ENCODE measurements around the gene ALK.

DNA sequence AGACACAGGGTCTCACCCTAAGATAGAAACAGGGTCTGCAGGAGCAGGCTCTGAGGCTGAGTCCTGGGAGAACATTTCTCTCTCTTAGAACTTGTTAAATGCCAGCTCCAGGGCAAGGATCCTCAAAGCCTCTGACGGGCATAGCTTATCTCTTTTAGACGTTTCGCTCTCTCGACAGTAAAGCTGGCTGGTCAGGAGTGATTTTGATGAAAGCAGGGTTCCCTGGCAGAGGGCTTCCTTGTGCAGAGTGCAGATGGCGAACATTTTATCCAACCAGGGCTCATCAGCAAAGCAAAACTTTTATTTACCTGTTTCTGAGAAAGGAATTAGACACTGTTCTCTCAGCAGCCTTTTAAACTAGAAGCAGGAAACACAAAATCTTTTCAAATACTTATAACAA is 350.8 kb downstream of the ALK start:
- TF ChIP-seq, protein P1, sequence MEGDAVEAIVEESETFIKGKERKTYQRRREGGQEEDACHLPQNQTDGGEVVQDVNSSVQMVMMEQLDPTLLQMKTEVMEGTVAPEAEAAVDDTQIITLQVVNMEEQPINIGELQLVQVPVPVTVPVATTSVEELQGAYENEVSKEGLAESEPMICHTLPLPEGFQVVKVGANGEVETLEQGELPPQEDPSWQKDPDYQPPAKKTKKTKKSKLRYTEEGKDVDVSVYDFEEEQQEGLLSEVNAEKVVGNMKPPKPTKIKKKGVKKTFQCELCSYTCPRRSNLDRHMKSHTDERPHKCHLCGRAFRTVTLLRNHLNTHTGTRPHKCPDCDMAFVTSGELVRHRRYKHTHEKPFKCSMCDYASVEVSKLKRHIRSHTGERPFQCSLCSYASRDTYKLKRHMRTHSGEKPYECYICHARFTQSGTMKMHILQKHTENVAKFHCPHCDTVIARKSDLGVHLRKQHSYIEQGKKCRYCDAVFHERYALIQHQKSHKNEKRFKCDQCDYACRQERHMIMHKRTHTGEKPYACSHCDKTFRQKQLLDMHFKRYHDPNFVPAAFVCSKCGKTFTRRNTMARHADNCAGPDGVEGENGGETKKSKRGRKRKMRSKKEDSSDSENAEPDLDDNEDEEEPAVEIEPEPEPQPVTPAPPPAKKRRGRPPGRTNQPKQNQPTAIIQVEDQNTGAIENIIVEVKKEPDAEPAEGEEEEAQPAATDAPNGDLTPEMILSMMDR (IDR thresholded peaks at IDR 0.05): no peak
- no peak for TF ChIP-seq POLR2A (IDR thresholded peaks at IDR 0.05)
- TF ChIP-seq EP300 (IDR thresholded peaks at IDR 0.05): no peak
- no peak for TF ChIP-seq POLR2AphosphoS5 (IDR thresholded peaks at IDR 0.05)

Measured in sigmoid colon (tissue), 4 donors.